GM23338 (cell line): ENCODE measurements around the gene SFPQ. TPM values are rescaled to one million over a fixed set of nuclear protein-coding genes. Genes with fewer than 3 reads are reported as not detected.

Source experiments
- ATAC-seq: fragments of 200-7000 bp; cut with Tn5 transposase; 3 replicates; pipeline ENCODE4 v1.9.1; 2020
- DNase-seq: peaks from one replicate; pipeline ENCODE4 v3.0.0-alpha.2; 2015; ENCODE audit warnings: low spot score
- H2AFZ ChIP-seq: fragments of 200-600 bp; sonication (generic); 2 replicates; pipeline ENCODE4 v1.8.0; 2016; ENCODE audit warnings: antibody characterized with exemption, mild to moderate bottlenecking, moderate library complexity
- H3F3A ChIP-seq: fragments of 200-600 bp; sonication (generic); replicated peaks from 2 replicates; pipeline ENCODE4 v1.8.0; 2017; ENCODE audit warnings: antibody characterized with exemption, mixed run types, low read depth
- H3K27ac ChIP-seq: fragments of 200-600 bp; sonication (generic); 2 replicates; pipeline ENCODE4 v1.6.1; 2016; ENCODE audit warnings: low read depth
- H3K27me3 ChIP-seq: fragments of 200-600 bp; sonication (generic); 2 replicates; pipeline ENCODE4 v1.8.0; 2016; ENCODE audit warnings: mild to moderate bottlenecking, mixed run types, moderate library complexity; ENCODE audit not compliant: insufficient read depth
- H3K36me3 ChIP-seq: fragments of 200-600 bp; sonication (generic); 2 replicates; pipeline ENCODE4 v1.8.0; 2016; ENCODE audit warnings: mild to moderate bottlenecking; ENCODE audit not compliant: insufficient read depth
- H3K4me1 ChIP-seq: fragments of 200-600 bp; sonication (generic); 2 replicates; pipeline ENCODE4 v1.8.0; 2016; ENCODE audit warnings: mild to moderate bottlenecking, moderate library complexity; ENCODE audit not compliant: insufficient read depth
- H3K4me2 ChIP-seq: fragments of 200-600 bp; sonication (generic); 2 replicates; pipeline ENCODE4 v1.7.1; 2017; ENCODE audit warnings: mixed run types
- H3K4me3 ChIP-seq: fragments of 200-600 bp; sonication (generic); 2 replicates; pipeline ENCODE4 v1.6.1; 2016; ENCODE audit warnings: mixed run types
- H3K79me2 ChIP-seq: fragments of 200-600 bp; sonication (generic); replicated peaks from 2 replicates; pipeline ENCODE4 v1.8.0; 2017; ENCODE audit warnings: mild to moderate bottlenecking; ENCODE audit not compliant: insufficient read depth
- H3K9me2 ChIP-seq: fragments of 200-600 bp; sonication (generic); 2 replicates; pipeline ENCODE4 v1.8.0; 2017; ENCODE audit not compliant: insufficient read depth
- H4K20me1 ChIP-seq: fragments of 200-600 bp; sonication (generic); replicated peaks from 2 replicates; pipeline ENCODE4 v1.8.0; 2017; ENCODE audit warnings: mild to moderate bottlenecking; ENCODE audit not compliant: insufficient read depth
- H3K27ac Mint-ChIP-seq: 2 replicates; pipeline ENCODE4 v1.8.0; 2020; ENCODE audit warnings: inconsistent platforms, mild to moderate bottlenecking, moderate library complexity, mixed read lengths
- H3K27me3 Mint-ChIP-seq: 3 replicates; pipeline ENCODE4 v1.8.0; 2022; ENCODE audit warnings: low read depth, mild to moderate bottlenecking, moderate library complexity, mixed read lengths, inconsistent platforms; ENCODE audit not compliant: insufficient read depth, poor library complexity
- H3K36me3 Mint-ChIP-seq: 3 replicates; pipeline ENCODE4 v1.8.0; 2021; ENCODE audit warnings: low read depth, mild to moderate bottlenecking, inconsistent platforms, moderate library complexity, mixed read lengths
- H3K4me1 Mint-ChIP-seq: 3 replicates; pipeline ENCODE4 v1.8.0; 2020; ENCODE audit warnings: mild to moderate bottlenecking, inconsistent platforms, mixed read lengths
- H3K4me3 Mint-ChIP-seq: 3 replicates; pipeline ENCODE4 v1.8.0; 2021; ENCODE audit warnings: moderate library complexity, mild to moderate bottlenecking, inconsistent platforms, mixed read lengths
- H3K9me3 Mint-ChIP-seq: 3 replicates; pipeline ENCODE4 v1.8.0; 2020; ENCODE audit warnings: moderate library complexity, mild to moderate bottlenecking, inconsistent platforms, mixed read lengths
- CREB1 ChIP-seq: fragments of 250-450 bp; sonication (Bioruptor Pico); IDR thresholded peaks from 2 replicates; pipeline ENCODE4 v1.5.0; 2020; ENCODE audit warnings: low read depth, mild to moderate bottlenecking, moderate library complexity
- CTCF ChIP-seq, 2 experiments: fragments of 200-600 bp in 1 of 2; sonication (generic) in 1 of 2; conservative IDR thresholded peaks; 2 replicates each; pipeline versions ENCODE4 v1.5.1 to v1.6.1; 2016 to 2017; ENCODE audit warnings: antibody characterized with exemption in 2 of 2, low read depth in 2 of 2, mild to moderate bottlenecking in 2 of 2, moderate library complexity in 1 of 2
- ETS1 ChIP-seq: IDR thresholded peaks from 2 replicates; pipeline ENCODE4 v1.6.1; 2016; ENCODE audit warnings: antibody characterized with exemption
- EZH2 ChIP-seq: fragments of 200-600 bp; sonication (generic); IDR thresholded peaks from one replicate; pipeline ENCODE4 v1.8.0; 2017; ENCODE audit warnings: antibody characterized with exemption, mild to moderate bottlenecking, low read depth; ENCODE audit not compliant: unreplicated experiment
- JUNB ChIP-seq: IDR thresholded peaks from one replicate; pipeline ENCODE4 v1.6.1; 2016; ENCODE audit warnings: antibody characterized with exemption; ENCODE audit not compliant: unreplicated experiment
- NANOG ChIP-seq: IDR thresholded peaks from 2 replicates; pipeline ENCODE4 v1.6.1; 2016; ENCODE audit warnings: antibody characterized with exemption, borderline replicate concordance
- POLR2AphosphoS5 ChIP-seq: IDR thresholded peaks from 2 replicates; pipeline ENCODE4 v1.6.1; 2016; ENCODE audit warnings: antibody characterized with exemption, low read depth
- REST ChIP-seq: IDR thresholded peaks from one replicate; pipeline ENCODE4 v1.6.1; 2018; ENCODE audit warnings: antibody characterized with exemption; ENCODE audit not compliant: unreplicated experiment
- ZNF114 ChIP-seq: fragments of 250-450 bp; sonication (Bioruptor Pico); IDR thresholded peaks from 2 replicates; pipeline ENCODE4 v1.5.0; 2020; ENCODE audit warnings: mild to moderate bottlenecking, moderate library complexity
- ZNF331 ChIP-seq: fragments of 250-450 bp; sonication (Bioruptor Pico); IDR thresholded peaks from 2 replicates; pipeline ENCODE4 v1.5.0; 2020; ENCODE audit warnings: low read depth, mild to moderate bottlenecking, moderate library complexity
- polyA plus RNA-seq: library from polyadenylated mRNA; unstranded; fragments of >200 nt; fragmentation: Nextera tagmentation; extraction: Ambion mirVana; gene quantifications from 2 replicates; pipeline ENCODE4 v1.2.1, GENCODE V29; 2016
- total RNA-seq: library from RNA; depleted of rRNA; stranded (reverse); fragments of >200 nt; shearing (Covaris generic); gene quantifications from 2 replicates; pipeline ENCODE4 v1.2.3, GENCODE V29; 2014

The SFPQ gene
- total and polyA plus RNA-seq, 2 experiments from 2014 or later = 258 to 352 TPM

GRCh38 chr1:35211120-35211414, 18.1 kb upstream of the SFPQ start (continued):
- no peak for TF ChIP-seq REST

- Mint-ChIP-seq H3K36me3 (no peaks in the 10 kb centered on the region), H3K4me1 (peaks cover 23% of the 10 kb centered on the region), H3K27ac (peak overlapping the region; percentile 75), H3K4me3 (peak overlapping the region; percentile 38), H3K9me3 (no peaks in the 10 kb centered on the region), H3K27me3 (peaks cover 11% of the 10 kb centered on the region)
- Histone ChIP-seq H3K4me3 (peak overlapping the region; percentile 16), H2AFZ (peak overlapping the region; percentile 83), H3K4me2 (peak overlapping the region; percentile 59), H3K9me2 (no peaks in the 10 kb centered on the region), H3K36me3 (no peaks in the 10 kb centered on the region), H4K20me1 (no peaks in the 10 kb centered on the region), H3K27ac (peak overlapping the region; percentile 77), H3K27me3 (no peaks in the 10 kb centered on the region), H3K4me1 (peaks cover 22% of the 10 kb centered on the region), H3K79me2 (no peaks in the 10 kb centered on the region), H3F3A (no peaks in the 10 kb centered on the region)
- TF ChIP-seq EZH2 (no peak), JUNB (no peak), ETS1 (no peak), POLR2AphosphoS5 (no peak)
- DNase-seq (peak; percentile 75), ATAC-seq (peak; percentile 92)
Measured at GRCh38 chr1:35210321-35211119, 17.6 kb upstream of the SFPQ start.

GRCh38 chr1:35203295-35203694, 10.3 kb upstream of the SFPQ start:
- Mint-ChIP-seq H3K4me3 (no peak overlapping the region), H3K4me1 (peaks cover 15% of the 10 kb centered on the region), H3K27me3 (peaks cover 2% of the 10 kb centered on the region), H3K27ac (no peak overlapping the region), H3K9me3 (no peaks in the 10 kb centered on the region), H3K36me3 (no peaks in the 10 kb centered on the region)
- no peak for ATAC-seq
- Histone ChIP-seq H3K4me3 (no peak overlapping the region), H3K9me2 (no peaks in the 10 kb centered on the region), H3K4me1 (no peaks in the 10 kb centered on the region; the same call in 1 of the 2 replicates), H3K27ac (no peak overlapping the region), H3K4me2 (no peak overlapping the region), H2AFZ (no peak overlapping the region), H3K27me3 (no peaks in the 10 kb centered on the region), H3K36me3 (no peaks in the 10 kb centered on the region), H3K79me2 (no peaks in the 10 kb centered on the region), H3F3A (no peaks in the 10 kb centered on the region), H4K20me1 (no peaks in the 10 kb centered on the region)
- DNase-seq = no peak
- TF ChIP-seq ETS1 = no peak
- no peak for TF ChIP-seq POLR2AphosphoS5
- TF ChIP-seq CREB1 (CRISPR knock-in tag) = no peak
- TF ChIP-seq REST = no peak
- no peak for TF ChIP-seq ZNF114 (CRISPR knock-in tag)
- TF ChIP-seq JUNB = no peak
- TF ChIP-seq NANOG = no peak
- no peak for TF ChIP-seq CTCF (conservative IDR thresholded peaks at IDR 0.05; ENCODE audit: low read depth in 2 of 2)
- no peak for TF ChIP-seq ZNF331 (CRISPR knock-in tag)
